NCI-H82 treated with DMSO at 0.1 percent for 48 hours (cell line): ENCODE results near the gene PARD3B.

Experiments
- DNase-seq: peaks from one replicate; lab custom pipeline; 2025; ENCODE audit not compliant: unreplicated experiment; lab: John Stamatoyannopoulos, UW

The PARD3B gene

DNA sequence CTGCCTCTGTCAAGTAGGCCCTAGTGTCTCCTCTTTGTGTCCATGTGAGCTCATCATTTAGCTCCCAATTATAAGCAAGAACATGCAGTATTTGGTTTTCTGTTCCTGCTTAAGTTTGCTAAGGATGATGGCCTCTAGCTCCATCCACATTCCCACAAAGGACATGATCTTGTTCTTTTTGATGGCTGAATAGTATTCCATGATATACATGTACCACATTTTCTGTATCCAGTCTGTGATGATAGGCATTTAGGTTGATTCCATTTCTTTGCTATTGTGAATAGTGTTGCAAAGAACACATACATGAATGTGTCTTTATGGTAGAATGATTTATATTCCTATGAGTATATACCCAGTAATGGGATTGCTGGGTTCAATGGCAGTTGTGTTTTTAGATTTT lies 263.2 kb downstream of the PARD3B start:
- DNase-seq = no peak

DNA sequence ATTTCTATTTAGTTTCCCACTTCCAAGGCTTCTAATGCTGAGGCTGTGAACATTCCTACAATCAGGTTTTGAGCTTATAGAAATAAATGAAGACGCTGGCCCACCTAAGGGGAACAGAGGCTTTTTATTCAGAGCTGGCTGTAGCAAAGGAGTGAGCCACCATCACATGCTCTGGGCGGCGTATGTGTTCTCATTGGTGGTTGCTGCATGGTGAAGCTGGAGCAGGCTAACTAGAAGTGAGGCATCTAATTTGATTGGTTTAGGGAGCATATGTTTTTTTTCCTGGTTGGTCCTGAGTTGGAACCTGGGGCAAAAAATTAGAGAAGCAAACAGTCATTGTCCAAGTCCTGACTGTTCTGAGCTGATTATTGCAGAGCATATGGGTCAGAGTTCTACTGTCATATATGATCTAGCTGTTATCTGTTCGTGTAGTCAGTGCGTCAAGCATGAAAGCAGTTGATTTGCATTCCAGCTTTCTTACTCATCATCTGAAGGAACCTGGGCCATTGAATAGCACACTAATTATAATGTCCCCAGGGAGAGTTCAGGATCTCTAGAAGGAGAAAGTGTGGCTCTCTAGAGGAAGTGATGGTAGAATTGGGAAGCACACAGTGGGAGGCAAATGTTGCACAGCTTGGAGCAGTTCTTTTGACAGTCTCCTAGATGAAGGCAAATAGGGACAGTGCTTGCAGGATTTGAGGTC lies 279.6 kb downstream of the PARD3B start:
- no peak for DNase-seq

DNA sequence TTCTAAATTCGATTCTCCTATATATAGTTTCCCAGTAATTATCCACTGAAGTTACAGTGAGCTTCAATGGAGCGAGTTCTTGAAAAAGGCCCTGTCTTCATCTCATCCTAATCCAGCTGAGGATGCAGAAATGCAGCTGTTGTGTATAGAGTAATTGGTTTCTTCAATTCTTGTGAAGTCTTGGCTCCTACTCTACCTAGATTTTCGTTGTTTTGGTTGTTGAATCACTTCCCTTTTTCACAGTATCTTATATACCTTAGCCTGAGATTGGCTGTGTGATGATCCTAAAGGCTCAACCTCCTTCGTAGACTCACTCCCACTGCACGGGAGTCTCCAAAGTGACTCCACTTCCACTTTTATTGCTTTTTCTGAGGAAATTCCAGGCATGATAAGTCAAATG lies 280.4 kb downstream of the PARD3B start:
- no peak for DNase-seq

DNA sequence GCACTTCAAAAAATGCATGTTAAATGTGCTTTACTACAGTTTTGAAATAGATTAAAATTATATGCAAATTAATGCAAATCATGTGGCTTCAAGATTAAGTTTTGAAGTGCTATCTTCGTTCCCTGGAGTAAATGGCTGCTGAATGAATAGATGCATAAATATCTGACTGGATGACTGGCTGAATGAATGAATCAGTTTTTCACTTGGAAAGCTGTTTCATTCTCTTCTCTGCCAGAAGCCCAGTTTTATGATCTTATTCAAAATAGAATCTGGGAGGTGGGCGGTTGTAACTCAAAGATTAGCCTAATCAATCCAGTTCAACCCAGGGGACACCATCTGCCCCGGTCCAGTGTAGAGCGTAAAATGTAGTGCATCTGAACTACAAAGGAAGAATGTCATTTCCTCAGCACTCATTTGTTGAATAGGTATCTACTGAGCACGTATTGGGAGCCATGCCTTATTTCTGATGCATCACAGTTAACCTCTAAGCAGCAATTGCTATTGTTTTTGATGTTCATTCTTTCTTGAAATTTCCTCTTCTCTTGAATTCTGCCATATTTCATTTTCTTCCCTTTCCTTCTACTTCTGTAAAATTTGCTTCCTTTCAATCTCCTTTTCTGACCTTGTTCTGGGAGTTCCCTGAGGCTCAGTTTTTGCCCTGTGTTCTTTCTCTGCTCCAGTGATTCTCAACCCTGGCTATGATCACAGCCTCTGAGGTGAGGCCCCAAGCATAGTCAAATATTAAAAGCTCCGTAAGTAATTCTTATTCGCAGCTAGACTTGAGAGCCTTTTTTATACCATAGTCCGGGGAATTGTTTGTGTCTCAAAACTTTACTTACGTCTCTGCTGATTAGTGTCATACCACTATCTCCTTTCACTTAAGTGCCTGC lies 282.7 kb downstream of the PARD3B start:
- no peak for DNase-seq

DNA sequence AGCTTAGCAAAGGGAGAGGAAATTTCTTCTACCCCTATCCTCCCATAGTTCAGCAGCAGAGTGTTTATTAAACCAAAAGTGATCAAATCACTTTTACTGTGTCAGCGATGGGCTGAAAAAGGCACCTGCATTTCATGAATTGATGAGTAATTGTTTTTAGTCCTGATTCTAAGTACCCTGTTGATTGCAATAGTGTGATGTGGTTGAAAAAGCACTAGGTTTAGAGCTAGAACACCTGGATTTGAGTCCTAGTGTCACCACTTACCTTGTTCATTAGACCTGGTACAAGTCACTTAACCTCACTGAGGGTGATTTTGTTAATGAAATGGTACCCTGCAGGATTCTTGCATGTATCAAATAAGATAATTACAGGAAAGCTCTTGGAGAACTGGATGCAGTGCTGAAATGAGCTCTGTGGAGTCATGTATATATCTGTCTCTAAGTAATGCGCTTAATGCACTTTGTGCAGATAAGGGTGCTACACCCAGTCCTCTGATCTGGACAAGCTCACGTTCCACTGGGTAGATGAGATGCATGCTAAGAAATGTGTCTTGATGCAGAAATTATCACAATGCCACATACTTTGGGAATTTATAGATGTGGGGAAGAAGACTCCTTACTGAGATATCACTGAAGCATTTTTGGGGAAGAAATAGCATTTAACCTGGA lies 289.6 kb downstream of the PARD3B start:
- no peak for DNase-seq

DNA sequence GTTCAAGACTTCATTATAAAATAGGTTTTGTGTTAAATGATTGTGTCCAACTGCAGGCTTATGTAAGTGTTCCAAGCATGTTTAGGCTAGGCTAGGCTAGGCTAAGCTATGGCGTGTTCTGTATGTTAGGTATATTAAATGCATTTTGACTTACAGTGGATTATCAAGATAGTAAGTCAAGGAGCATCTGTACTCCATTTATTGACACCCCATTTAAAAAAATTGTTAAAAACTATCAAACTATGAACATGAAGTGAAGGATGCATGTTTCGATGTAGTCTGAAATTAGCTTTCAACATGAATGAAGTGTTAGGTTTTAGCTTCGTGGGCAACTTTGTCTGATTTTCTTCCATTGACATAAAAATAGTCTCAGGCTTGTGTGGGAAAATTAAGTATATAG lies 290.5 kb downstream of the PARD3B start:
- DNase-seq = no peak

DNA sequence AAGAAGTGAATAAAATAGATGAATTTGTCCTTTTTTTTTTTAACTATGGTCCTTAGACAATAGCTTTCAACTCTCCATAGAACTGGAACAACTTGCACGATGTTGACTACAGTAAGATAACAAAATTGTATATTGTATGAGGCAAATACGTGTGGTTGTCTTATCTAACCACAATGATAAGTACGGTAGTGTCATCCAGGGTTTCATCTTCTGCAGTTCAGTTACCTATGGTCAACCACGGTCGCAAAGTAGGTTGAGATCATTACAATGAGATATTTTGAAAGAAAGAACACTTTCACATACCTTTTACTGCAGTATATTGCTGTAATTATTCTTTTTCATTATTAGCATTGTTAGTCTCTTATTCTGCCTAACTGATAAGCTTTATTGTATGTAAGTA lies 295.2 kb downstream of the PARD3B start:
- no peak for DNase-seq

DNA sequence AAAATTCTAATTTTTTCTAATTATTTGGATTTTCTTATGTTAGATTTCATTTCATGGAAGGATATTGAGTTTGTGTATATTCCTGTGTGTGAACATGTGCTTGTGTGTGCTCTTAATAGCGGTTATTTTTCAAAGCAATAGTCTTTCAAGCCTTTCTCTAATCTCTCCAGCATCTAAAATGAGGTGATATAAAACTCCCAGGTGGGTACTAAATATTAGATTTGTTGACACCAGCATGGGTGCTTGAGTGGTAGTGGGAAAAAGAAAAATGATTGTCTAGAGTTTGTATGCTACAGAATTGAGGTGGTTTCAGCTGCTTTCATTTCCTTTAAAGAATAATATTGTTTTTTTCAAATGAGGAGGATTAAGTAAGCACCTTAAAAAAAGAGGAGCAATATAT lies 296.8 kb downstream of the PARD3B start:
- DNase-seq = no peak

DNA sequence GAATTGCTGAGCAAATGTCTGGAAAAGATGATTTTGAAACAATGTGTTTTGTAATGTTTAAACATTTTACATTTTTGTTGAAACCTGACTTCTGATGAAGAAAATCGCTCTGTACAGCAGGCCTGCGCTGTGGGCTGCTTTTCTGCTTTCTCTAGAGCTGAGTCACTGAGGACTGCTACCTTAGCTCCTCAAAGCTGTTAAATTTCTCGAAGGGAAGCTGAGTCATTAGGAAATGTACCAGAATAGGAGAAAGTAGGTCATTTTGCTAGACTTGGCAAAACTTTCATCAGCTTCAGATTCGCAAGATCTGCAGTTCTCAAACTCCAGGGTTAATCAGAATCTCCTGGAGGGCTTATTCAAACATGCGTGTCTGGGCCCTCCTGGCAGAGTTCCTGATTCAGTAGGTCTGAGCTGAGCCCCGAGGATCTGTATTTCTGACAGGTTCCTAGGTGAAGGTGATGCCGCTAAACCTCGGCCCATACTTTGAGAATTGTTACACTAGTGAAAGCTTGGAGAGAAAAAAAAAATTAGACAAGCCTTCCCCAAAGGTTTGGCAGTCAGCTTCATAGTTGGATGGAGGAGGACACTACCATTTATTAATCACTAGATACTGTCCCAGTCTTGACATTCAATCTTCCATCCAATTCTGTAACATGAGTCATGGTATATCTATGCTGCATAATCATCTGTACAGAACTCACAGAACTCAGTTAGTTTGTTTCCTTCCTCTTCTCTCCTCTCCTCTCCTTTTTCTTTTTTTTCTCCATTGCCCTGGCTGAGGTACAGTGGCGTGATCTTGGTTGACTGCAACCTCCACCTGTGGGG lies 297.6 kb downstream of the PARD3B start:
- no peak for DNase-seq

DNA sequence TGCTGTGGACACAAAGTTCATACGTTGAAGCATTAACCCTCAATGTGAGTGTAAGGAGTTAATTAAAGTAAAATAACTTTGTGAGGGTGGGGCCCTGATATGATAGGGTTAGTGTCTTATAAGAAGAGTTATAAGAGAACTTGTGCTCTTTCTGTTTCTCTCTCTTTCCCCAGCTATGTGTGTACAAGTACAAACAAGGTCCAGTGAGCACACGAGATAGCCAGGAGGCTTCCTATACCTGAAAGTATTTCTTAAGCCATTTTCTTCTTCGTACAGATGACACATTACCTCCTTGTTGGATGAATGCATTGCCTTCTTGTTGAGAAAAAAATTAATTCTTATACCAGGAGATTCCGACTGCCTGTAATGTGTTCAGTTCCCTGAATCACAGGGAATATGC lies 301.2 kb downstream of the PARD3B start:
- no peak for DNase-seq

DNA sequence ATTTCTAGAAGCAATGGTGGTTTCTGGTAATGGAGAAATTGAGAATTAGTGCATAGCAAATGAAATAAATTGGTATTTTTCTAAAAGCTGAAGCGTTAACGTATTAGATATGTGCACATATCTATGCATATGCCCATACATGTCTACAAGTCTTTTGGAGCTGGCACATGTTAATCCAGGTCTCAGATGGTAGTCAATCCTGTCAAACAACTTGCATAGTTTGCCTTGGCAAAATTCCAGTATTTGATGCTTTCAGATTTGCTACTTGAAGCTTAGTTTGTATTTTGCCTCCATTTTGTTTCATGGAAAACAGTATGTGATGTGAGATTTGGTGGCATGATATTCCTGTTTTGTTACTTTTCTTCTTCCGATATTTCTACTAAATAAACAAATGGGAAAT lies 304.6 kb downstream of the PARD3B start:
- no peak for DNase-seq

DNA sequence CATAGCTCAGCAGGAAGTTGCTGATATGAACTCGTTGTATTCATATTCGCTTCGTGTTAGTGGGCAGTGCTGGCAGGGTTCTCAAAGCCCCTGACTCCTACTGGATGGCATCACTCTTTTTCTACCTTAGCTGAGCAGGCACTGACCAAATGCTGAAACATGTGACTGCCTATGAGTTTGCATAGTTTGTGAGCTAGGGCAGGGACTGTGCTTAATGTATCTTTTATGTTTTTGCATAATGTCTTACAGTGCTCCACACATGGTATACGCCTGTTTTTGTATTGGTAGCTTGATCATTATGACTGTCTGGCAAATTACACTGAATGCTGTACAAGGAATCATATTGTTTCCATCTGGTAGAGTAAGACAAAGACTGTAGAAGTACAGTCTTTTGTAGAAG lies 305.3 kb downstream of the PARD3B start:
- no peak for DNase-seq

DNA sequence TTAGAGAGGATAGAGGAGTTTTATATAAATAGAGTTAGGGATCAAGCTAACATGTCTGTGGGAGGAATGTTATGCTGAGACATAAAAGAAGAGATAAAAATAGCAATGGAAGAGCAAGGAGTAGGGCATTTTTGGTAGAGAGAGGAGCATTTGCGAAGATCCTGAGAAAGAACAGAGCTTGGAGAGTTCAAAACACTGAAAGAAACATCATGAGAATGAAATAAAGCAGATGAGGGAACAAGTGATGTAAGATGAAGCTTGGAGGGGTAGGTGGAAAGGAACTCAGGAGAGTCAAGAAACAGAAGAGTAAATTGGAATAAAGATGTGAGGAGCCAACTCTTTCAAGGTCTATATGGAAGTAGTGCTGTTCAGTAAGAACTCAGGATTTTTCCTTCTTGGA lies 308.6 kb downstream of the PARD3B start:
- no peak for DNase-seq

DNA sequence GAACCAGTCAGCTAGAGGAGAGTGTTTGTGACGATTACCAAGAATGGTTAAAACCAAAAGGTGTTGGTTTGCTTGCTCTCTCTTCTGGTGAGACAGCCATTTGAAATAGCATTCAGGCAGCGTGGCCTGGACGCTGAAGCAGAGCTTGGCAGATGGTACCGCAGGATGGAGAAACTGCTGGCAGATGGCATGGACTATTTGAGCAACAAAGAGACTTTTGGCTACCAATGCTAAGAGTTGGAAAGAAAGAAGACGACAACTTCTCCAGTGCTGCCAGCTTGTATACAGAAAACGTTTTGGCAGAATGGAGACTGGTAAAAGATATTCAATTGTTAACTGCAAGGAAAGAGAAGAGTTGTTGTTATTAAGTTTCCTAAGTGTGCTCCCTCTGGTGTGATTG lies 315.0 kb downstream of the PARD3B start:
- DNase-seq = peak; percentile 67

DNA sequence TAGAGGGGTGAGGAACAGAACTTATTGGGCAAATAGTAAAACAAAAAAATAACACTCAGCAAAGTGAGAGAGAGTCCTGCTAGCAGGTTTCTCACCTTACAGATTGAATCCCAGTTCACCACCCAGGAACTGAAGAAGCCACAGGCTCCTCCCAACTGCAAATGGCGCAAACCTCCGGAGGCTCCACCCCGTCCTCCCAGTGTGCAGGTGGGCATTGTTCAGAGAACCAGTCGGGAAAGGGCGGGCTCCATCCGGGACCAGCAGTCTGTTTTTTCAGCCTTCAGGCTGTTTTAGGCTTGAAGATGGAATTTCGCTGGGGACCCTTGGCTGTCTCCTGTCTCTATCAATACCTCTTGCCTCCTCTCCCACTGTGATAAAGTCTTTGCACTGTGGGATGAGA lies 317.5 kb downstream of the PARD3B start:
- no peak for DNase-seq

DNA sequence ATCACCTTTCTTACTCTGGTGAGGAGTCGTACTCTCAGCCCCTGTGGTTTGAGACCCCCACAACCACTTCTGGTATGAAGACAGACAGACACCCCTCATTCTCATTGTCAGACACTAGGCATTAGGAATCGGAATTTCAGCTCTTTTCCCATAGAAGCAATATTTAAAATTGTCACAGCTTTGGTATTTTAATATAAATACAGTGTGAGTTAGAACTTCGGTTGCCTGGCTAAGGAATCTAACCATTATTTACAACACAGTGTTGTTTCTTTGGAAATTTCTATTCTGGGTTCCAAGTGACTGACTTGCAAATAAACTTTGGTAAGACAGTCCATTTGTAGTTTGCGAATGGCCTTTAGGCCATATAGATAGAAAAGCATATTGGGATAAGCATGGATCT lies 318.1 kb downstream of the PARD3B start:
- no peak for DNase-seq

DNA sequence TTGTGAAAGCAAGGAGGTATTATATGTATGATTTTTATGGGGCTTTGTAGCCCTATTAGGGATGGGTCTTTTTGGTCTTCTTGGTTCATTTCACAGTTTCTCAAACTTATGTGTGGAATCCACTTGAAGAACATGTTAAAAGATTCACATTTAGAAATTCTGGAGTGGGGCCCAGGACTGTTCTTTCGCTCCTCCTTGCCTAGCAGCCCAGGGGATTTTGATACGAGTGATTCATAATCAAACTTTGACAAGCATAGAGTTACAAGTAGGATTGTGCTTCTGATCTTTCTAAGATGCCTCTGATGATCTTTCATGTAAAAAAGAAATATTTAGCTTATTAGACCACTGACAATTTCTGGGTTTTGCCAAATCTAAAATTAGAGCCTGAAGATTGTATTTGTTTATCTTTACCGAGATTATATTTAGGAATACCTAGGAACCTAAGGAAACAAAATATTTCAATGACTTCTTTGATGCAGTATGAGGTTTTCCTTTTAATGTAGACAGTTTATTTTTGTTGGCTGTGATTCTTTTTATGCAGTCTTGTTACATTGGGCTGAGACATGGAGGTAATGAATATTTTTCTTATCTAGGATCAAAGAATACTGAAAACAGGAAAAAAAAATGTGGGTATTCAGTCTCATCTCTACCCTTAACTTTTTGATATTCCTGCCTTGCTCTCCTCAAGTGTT lies 324.0 kb downstream of the PARD3B start:
- no peak for DNase-seq

DNA sequence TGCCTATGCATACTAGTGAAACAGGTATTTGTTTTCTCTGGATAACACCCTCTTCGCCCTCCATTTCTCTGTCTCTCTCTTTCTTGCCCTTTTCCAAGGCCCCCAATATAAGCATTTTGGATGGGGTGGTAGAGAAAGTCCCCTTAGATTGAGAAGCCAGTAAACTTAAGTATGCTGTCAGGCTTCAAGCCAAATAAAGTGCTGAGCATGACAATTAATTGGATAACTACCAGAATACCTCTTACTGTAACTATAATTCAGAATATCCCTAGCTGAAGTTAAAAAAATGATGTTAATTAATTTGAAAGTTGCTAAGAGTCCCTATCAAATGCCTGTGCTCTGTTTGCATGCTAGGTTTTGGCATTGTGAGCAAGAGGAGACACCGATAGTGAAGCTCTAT lies 324.8 kb downstream of the PARD3B start:
- no peak for DNase-seq

DNA sequence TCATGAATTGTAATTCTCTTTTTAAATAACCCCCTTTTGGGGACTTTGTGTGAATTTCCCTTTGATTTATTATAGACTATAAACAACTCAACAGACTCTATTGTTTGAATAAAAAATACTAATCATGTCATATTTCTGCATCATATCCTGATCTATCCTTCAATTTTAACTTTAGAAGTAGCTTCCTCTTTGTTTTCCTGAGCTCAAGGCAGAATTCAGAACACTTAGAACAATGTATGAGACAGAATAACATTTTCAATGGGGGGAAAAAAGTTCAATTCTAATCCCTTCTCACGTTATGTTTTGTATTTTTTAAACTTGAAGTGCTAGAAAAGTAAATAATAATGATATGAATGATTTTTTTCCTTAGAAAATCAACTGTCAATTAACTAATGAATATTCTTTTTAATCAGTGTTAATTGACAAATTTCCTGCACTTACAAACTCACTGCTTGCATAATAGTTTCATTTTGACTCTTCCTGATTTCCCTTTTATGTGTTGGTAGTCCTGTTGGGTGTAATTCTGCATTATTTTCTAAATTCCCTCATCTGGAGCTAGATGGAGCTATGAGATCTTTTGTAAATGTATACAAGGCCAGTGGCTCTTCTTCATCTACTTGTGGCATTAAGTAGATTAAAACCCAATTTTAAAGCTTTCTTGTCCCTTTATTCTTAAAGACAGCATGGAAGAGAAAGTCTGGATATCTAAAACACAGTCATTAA lies 326.1 kb downstream of the PARD3B start:
- DNase-seq = peak; percentile 9

DNA sequence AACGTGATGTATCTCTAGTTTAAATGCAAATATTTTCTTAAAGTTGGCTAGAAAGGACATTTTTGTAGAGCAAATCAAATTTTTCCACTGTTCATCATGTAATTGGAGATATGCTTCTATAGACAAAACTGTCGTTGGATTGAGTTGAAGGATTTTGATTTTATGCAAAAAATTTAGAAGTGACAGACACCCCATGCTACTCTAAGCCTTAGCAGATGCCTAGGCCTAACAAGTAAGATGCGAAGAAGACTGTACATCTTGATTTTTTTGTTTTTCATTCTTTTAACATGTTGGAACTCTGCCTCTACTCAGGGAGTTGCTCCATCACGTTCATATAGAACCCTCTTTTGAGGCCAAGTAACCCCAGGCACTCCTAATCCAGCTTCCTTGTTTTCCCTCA lies 331.0 kb downstream of the PARD3B start:
- no peak for DNase-seq
